GM12878 (cell line): Measurements from ENCODE around the gene NDUFA9. TPM values are rescaled to one million over a fixed set of nuclear protein-coding genes. Genes with fewer than 3 reads are reported as not detected.

Experiments used
- CBX3 ChIP-seq: fragments of 200-600 bp; sonication (generic); IDR thresholded peaks from 2 replicates; pipeline ENCODE4 v1.6.1; 2016; ENCODE audit warnings: low read depth, borderline replicate concordance
- CBX5 ChIP-seq: sonication (generic); IDR thresholded peaks from 2 replicates; pipeline ENCODE4 v1.6.1; 2016; ENCODE audit warnings: low read depth, moderate library complexity, mild to moderate bottlenecking, inconsistent platforms
- CEBPB ChIP-seq, 2 experiments: fragments of 150-350 bp in 1 of 2; IDR thresholded peaks; 2 replicates each; pipeline ENCODE4 v1.6.1; 2012 to 2014; ENCODE audit warnings: low read depth in 2 of 2, low read length in 2 of 2, borderline replicate concordance in 1 of 2, inconsistent platforms in 1 of 2
- CREM ChIP-seq: IDR thresholded peaks from 2 replicates; pipeline ENCODE4 v1.6.1; 2014; ENCODE audit warnings: antibody characterized with exemption, low read depth
- CTCF ChIP-seq, 3 experiments: IDR thresholded peaks in 2 of 3; conservative IDR thresholded peaks in 1 of 3; 2 replicates each; pipeline ENCODE4 v1.5.1; 2011; ENCODE audit warnings: low read depth in 3 of 3, low read length in 3 of 3, mild to moderate bottlenecking in 3 of 3, control low read depth in 2 of 3, moderate library complexity in 2 of 3, inconsistent platforms in 1 of 3, mixed read lengths in 1 of 3; ENCODE audit not compliant: control insufficient read depth in 2 of 3, insufficient read depth in 1 of 3; ENCODE audit errors: extremely low read depth in 1 of 3
- EP300 ChIP-seq, 2 experiments: fragments of 150-350 bp in 1 of 2; IDR thresholded peaks; 2 replicates each; pipeline ENCODE4 v1.6.1; 2011 to 2012; ENCODE audit warnings: low read depth in 2 of 2, low read length in 2 of 2, borderline replicate concordance in 1 of 2, improper control_type of control experiment in 1 of 2, inconsistent platforms in 1 of 2; ENCODE audit not compliant: control insufficient read depth in 1 of 2
- FOXM1 ChIP-seq: IDR thresholded peaks from 2 replicates; pipeline ENCODE4 v1.6.1; 2012; ENCODE audit warnings: low read depth, mild to moderate bottlenecking, inconsistent platforms, low read length, moderate library complexity
- IRF4 ChIP-seq: IDR thresholded peaks from 2 replicates; pipeline ENCODE4 v1.6.1; 2011; ENCODE audit warnings: low read depth, low read length
- LARP7 ChIP-seq: fragments of 450-650 bp; IDR thresholded peaks from 2 replicates; pipeline ENCODE4 v1.6.1; 2017; ENCODE audit warnings: mild to moderate bottlenecking
- MAX ChIP-seq: IDR thresholded peaks from 2 replicates; pipeline ENCODE4 v1.6.1; 2012; ENCODE audit warnings: low read depth, low read length, improper control_type of control experiment
- NFXL1 ChIP-seq: fragments of 450-650 bp; IDR thresholded peaks from 2 replicates; pipeline ENCODE4 v1.6.1; 2017; ENCODE audit warnings: antibody characterized with exemption, mild to moderate bottlenecking, borderline replicate concordance
- PAX5 ChIP-seq: IDR thresholded peaks from 2 replicates; pipeline ENCODE4 v1.6.1; 2011; ENCODE audit warnings: low read depth, low read length, borderline replicate concordance
- RAD21 ChIP-seq: IDR thresholded peaks from 2 replicates; pipeline ENCODE4 v1.6.1; 2011; ENCODE audit warnings: mild to moderate bottlenecking, low read depth, low read length, moderate library complexity; ENCODE audit not compliant: insufficient read depth
- RBBP5 ChIP-seq: fragments of 200-600 bp; sonication (generic); conservative IDR thresholded peaks from 2 replicates; pipeline ENCODE4 v1.6.1; 2016
- RUNX3 ChIP-seq: IDR thresholded peaks from 2 replicates; pipeline ENCODE4 v1.6.1; 2012; ENCODE audit warnings: low read length, inconsistent platforms
- SMC3 ChIP-seq: IDR thresholded peaks from 2 replicates; pipeline ENCODE4 v1.6.1; 2011; ENCODE audit warnings: low read length, improper control_type of control experiment, borderline replicate concordance
- SPI1 ChIP-seq: IDR thresholded peaks from 2 replicates; pipeline ENCODE4 v1.6.1; 2011; ENCODE audit warnings: low read depth, mild to moderate bottlenecking, low read length, moderate library complexity, borderline replicate concordance; ENCODE audit not compliant: insufficient read depth
- ZBTB40 ChIP-seq: fragments of 450-650 bp; IDR thresholded peaks from 2 replicates; pipeline ENCODE4 v1.6.1; 2016; ENCODE audit warnings: mild to moderate bottlenecking, moderate library complexity, borderline replicate concordance
- ZNF207 ChIP-seq: fragments of 450-650 bp; IDR thresholded peaks from 2 replicates; pipeline ENCODE4 v1.6.1; 2014; ENCODE audit warnings: antibody characterized with exemption, mild to moderate bottlenecking, borderline replicate concordance
- ZSCAN29 ChIP-seq: fragments of 450-650 bp; IDR thresholded peaks from 2 replicates; pipeline ENCODE4 v1.6.1; 2017; ENCODE audit warnings: mild to moderate bottlenecking, moderate library complexity
- ZZZ3 ChIP-seq: IDR thresholded peaks from 2 replicates; pipeline ENCODE4 v1.6.1; 2011; ENCODE audit warnings: low read depth; ENCODE audit not compliant: control insufficient read depth, insufficient read length
- polyA plus RNA-seq, 11 experiments: library from polyadenylated mRNA; depleted of rRNA in 4 of 11; unstranded in 6 of 11; stranded (reverse) in 5 of 11; fragments of >200 nt; fragmentation: Nextera tagmentation in 4 of 11; fragmentation: Illumina TruSeq in 1 of 11; extraction: Ambion mirVana in 4 of 11; extraction: Trizol in 1 of 11; gene quantifications; 1 replicate in 1 of 11; 2 replicates in 10 of 11; pipeline versions ENCODE4 v1.2.1 to v1.2.3, GENCODE V29; 2011 to 2016; ENCODE audit warnings: inconsistent platforms in 2 of 11, missing spikeins in 2 of 11, low read depth in 1 of 11
- total RNA-seq, 4 experiments: library from RNA; depleted of rRNA in 3 of 4; stranded (reverse); fragments of >200 nt in 3 of 4; fragmentation: Illumina TruSeq in 1 of 4; extraction: Trizol in 1 of 4; gene quantifications; 2 replicates each; pipeline versions ENCODE4 v1.2.1 to v1.2.3, GENCODE V29; 2013 to 2021

NDUFA9 gene
- total and polyA plus RNA-seq, 10 of the 15 experiments (the other 5 are each of a cell fraction or from before 2014, with no cell fraction given), result 95.2 to 472 (median 151) TPM

DNA sequence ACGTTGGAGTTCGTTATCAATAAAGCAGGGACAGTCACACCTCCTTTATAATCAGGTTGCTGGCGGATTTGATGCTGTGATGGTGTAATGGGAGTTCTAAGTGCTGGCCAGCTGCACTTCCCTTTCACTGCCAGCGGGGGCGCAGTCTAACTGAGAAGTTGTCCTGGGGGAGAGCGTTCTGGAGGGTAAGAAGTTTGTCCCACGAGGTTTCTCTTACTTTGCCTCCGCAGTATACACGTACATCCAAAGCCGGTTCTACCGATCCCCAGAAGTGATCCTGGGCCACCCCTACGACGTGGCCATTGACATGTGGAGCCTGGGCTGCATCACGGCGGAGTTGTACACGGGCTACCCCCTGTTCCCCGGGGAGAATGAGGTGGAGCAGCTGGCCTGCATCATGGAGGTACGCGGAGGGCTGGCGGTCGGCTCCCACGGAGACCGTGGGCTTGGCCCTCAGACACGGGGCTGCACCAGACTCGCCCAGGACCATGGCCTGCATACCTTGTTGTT, 44.2 kb upstream of the NDUFA9 start (continued):
- TF ChIP-seq ZBTB40 (no peak), RAD21 (peak; percentile 73), PAX5 (no peak), RBBP5 (no peak), SMC3 (peak; percentile 53; the same call in 1 of the 2 replicates), CTCF (IDR thresholded peaks at IDR 0.05 in 2 of 3, conservative IDR thresholded peaks at IDR 0.05 in 1 of 3; ENCODE audit: control insufficient read depth in 2 of 3, extremely low read depth in 1 of 3, insufficient read depth in 1 of 3, low read depth in 3 of 3, low read length in 3 of 3) (peak; percentile 97 to 100 (median 99)), RUNX3 (peak; percentile 52; the same call in 1 of the 2 replicates), EP300 (IDR thresholded peaks at IDR 0.05; ENCODE audit: borderline replicate concordance in 1 of 2, control insufficient read depth in 1 of 2, low read depth in 2 of 2, low read length in 2 of 2) (no peak), CREM (peak; percentile 62), ZSCAN29 (peak; percentile 81), CEBPB (IDR thresholded peaks at IDR 0.05; ENCODE audit: borderline replicate concordance in 1 of 2, low read depth in 2 of 2, low read length in 2 of 2) (0 out of 4 replicates have a peak, but pooled peaks of 1 of the 2 experiments have one; percentile 10), FOXM1 (no peak), IRF4 (0 out of 2 replicates have a peak, but pooled peaks have one; percentile 13), MAX (peak; percentile 48; the same call in 1 of the 2 replicates), CBX3 (no peak), CBX5 (no peak), NFXL1 (no peak), ZZZ3 (no peak), ZNF207 (peak; percentile 79; the same call in 1 of the 2 replicates), SPI1 (peak; percentile 62; the same call in 1 of the 2 replicates), LARP7 (0 out of 2 replicates have a peak, but pooled peaks have one; percentile 66)
